Nephron progenitor cell (in vitro differentiated cells): Measurements from ENCODE around the gene SCAMP2.
A peak's percentile ranks its signal among the peaks of the same experiment; 100 is the strongest.
"Not testable (repeated sequence)": the region's sequence is repeated elsewhere in the genome, so short reads cannot be mapped to it uniquely, and the experiment has no call there.

Experiments used
- DNase-seq: peaks from one replicate; pipeline ENCODE4 v3.0.0; 2021
- H3K27ac Mint-ChIP-seq: 2 replicates; pipeline ENCODE4 v1.8.0; 2021; ENCODE audit warnings: mild to moderate bottlenecking, moderate library complexity, mixed read lengths
- H3K27me3 Mint-ChIP-seq: 2 replicates; pipeline ENCODE4 v1.8.0; 2021; ENCODE audit warnings: mild to moderate bottlenecking, low read depth, mixed read lengths; ENCODE audit not compliant: poor library complexity
- H3K36me3 Mint-ChIP-seq: 2 replicates; pipeline ENCODE4 v1.8.0; 2021; ENCODE audit warnings: low read depth, mixed read lengths
- H3K4me1 Mint-ChIP-seq: 2 replicates; pipeline ENCODE4 v1.8.0; 2021; ENCODE audit warnings: mixed read lengths
- H3K4me3 Mint-ChIP-seq: 2 replicates; pipeline ENCODE4 v1.8.0; 2021; ENCODE audit warnings: mild to moderate bottlenecking, moderate library complexity, mixed read lengths
- H3K9me3 Mint-ChIP-seq: 2 replicates; pipeline ENCODE4 v1.8.0; 2021; ENCODE audit warnings: mild to moderate bottlenecking, moderate library complexity, mixed read lengths
- TF ChIP-seq, protein P1 (sequence below): fragments of 200-600 bp; sonication (generic); IDR thresholded peaks from 2 replicates; pipeline ENCODE4 v1.5.0; 2021; ENCODE audit warnings: antibody characterized with exemption

The SCAMP2 gene

DNA sequence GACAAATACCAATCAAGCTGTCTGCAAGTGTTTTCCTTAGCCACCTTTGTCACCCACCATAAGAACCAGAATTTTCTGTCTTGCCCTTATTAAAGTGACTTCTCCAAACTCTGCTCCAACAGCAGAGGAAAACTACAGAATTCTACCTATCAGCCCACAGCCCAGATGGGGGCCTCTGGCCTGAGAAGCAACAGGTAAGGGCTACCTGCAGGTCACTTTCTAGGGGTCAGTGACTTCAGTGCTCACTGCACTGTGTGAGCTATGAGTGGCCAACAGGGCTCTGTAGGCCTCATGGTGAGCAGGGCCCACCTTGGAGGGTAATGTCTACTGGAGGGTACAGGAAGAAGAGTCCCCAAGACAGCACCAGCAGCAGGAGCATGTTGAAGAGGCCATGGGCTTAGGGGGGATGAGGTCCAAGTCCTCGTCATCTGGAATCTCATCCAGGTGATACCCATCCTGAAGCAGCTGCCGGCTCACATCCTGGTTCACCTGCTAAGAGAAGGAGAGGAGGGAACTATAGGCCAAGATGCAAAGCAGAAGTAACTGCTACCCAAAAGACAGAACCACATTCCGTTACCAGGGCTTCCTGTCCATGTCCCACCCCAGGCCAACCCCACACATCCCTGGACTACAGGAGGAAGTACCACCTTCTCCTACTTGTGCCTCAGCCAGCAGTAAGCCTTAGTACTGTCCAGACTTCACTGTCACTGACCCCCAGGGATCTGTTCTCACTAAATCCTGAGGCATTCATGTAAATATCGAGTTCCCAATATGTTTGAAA is 29.3 kb upstream of the SCAMP2 start:
- H3K36me3 Mint-ChIP-seq, result peaks cover 54% of the 10 kb centered on the region
- H3K27ac Mint-ChIP-seq, result no peak overlapping the region
- peak overlapping the region; percentile 18 for H3K4me3 Mint-ChIP-seq

GRCh38 chr15:74901612-74902063 is 28.5 kb upstream of the SCAMP2 start:
- Mint-ChIP-seq H3K36me3 (peaks cover 57% of the 10 kb centered on the region), H3K9me3 (no peaks in the 10 kb centered on the region), H3K27ac (no peak overlapping the region), H3K4me1 (peaks cover 35% of the 10 kb centered on the region), H3K4me3 (no peak overlapping the region), H3K27me3 (peaks cover 4% of the 10 kb centered on the region)
- DNase-seq, result peak; percentile 62
- TF ChIP-seq, protein P1, sequence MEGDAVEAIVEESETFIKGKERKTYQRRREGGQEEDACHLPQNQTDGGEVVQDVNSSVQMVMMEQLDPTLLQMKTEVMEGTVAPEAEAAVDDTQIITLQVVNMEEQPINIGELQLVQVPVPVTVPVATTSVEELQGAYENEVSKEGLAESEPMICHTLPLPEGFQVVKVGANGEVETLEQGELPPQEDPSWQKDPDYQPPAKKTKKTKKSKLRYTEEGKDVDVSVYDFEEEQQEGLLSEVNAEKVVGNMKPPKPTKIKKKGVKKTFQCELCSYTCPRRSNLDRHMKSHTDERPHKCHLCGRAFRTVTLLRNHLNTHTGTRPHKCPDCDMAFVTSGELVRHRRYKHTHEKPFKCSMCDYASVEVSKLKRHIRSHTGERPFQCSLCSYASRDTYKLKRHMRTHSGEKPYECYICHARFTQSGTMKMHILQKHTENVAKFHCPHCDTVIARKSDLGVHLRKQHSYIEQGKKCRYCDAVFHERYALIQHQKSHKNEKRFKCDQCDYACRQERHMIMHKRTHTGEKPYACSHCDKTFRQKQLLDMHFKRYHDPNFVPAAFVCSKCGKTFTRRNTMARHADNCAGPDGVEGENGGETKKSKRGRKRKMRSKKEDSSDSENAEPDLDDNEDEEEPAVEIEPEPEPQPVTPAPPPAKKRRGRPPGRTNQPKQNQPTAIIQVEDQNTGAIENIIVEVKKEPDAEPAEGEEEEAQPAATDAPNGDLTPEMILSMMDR, result peak; percentile 97

More for the DNA sequence above, 29.3 kb upstream of the SCAMP2 start:
- TF ChIP-seq, protein P1, result no peak
- no peaks in the 10 kb centered on the region for H3K9me3 Mint-ChIP-seq
- no peak for DNase-seq
- H3K27me3 Mint-ChIP-seq, result peaks cover 4% of the 10 kb centered on the region
- H3K4me1 Mint-ChIP-seq, result peaks cover 42% of the 10 kb centered on the region

- no peak for DNase-seq
- no peaks in the 10 kb centered on the region for H3K9me3 Mint-ChIP-seq
- H3K4me3 Mint-ChIP-seq, result no peak overlapping the region
- H3K4me1 Mint-ChIP-seq, result peaks cover 7% of the 10 kb centered on the region
- TF ChIP-seq, protein P1, result no peak
- peaks cover 44% of the 10 kb centered on the region for H3K36me3 Mint-ChIP-seq
- peak overlapping the region; percentile 87 for H3K27ac Mint-ChIP-seq
- H3K27me3 Mint-ChIP-seq, result no peaks in the 10 kb centered on the region
Observed at GRCh38 chr15:74897300-74897701, 24.1 kb upstream of the SCAMP2 start.

- Mint-ChIP-seq H3K4me3 (no peak overlapping the region), H3K9me3 (no peaks in the 10 kb centered on the region), H3K27me3 (no peaks in the 10 kb centered on the region), H3K4me1 (peaks cover 4% of the 10 kb centered on the region), H3K27ac (peak overlapping the region; percentile 69), H3K36me3 (peaks cover 44% of the 10 kb centered on the region)
- DNase-seq, result no peak
- TF ChIP-seq, protein P1, result no peak
Observed at GRCh38 chr15:74896316-74896715, 23.2 kb upstream of the SCAMP2 start.

- H3K36me3 Mint-ChIP-seq, result peaks cover 42% of the 10 kb centered on the region
- TF ChIP-seq, protein P1, result no peak
- H3K9me3 Mint-ChIP-seq, result no peaks in the 10 kb centered on the region
- H3K27ac Mint-ChIP-seq, result no peak overlapping the region
- peaks cover 7% of the 10 kb centered on the region for H3K4me1 Mint-ChIP-seq
- DNase-seq, result no peak
- H3K27me3 Mint-ChIP-seq, result no peaks in the 10 kb centered on the region
- H3K4me3 Mint-ChIP-seq, result no peak overlapping the region
Observed at GRCh38 chr15:74895830-74896229, 22.7 kb upstream of the SCAMP2 start.

GRCh38 chr15:74894383-74894782 is 21.2 kb upstream of the SCAMP2 start:
- H3K27me3 Mint-ChIP-seq, H3K27ac Mint-ChIP-seq, H3K4me3 Mint-ChIP-seq, DNase-seq, H3K9me3 Mint-ChIP-seq: not testable (repeated sequence)
- Mint-ChIP-seq H3K4me1 (peaks cover 18% of the 10 kb centered on the region), H3K36me3 (peaks cover 35% of the 10 kb centered on the region)
